Liver (tissue), 9 donors: ENCODE results near the gene TFF1. TPM values are rescaled to one million over a fixed set of nuclear protein-coding genes. Genes with fewer than 3 reads are reported as not detected.

ENCODE experiments used
- DNase-seq: peaks from one replicate; pipeline ENCODE4 v3.0.0-alpha.2; 2017; ENCODE audit warnings: low spot score
- H3K27ac ChIP-seq, 2 donors: one replicate each; pipeline ENCODE4 v1.7.0; 2013; ENCODE audit warnings: inconsistent platforms in 2 of 2, low read length in 2 of 2, control low read depth in 1 of 2, low read depth in 1 of 2, mild to moderate bottlenecking in 1 of 2
- H3K27me3 ChIP-seq, 4 donors: one replicate each; pipeline versions ENCODE4 v1.6.1 to v1.7.0; 2013; ENCODE audit warnings: low read length in 3 of 4, inconsistent platforms in 1 of 4, mild to moderate bottlenecking in 1 of 4, moderate library complexity in 1 of 4; ENCODE audit not compliant: control insufficient read depth in 4 of 4, insufficient read depth in 4 of 4
- H3K36me3 ChIP-seq, 4 donors: one replicate each; pipeline versions ENCODE4 v1.6.1 to v1.7.0; 2013; ENCODE audit warnings: low read length in 3 of 4, mild to moderate bottlenecking in 3 of 4, low read depth in 1 of 4, moderate library complexity in 1 of 4; ENCODE audit not compliant: control insufficient read depth in 4 of 4, insufficient read depth in 3 of 4
- H3K4me1 ChIP-seq, 4 donors: one replicate each; pipeline versions ENCODE4 v1.6.1 to v1.7.0; 2013; ENCODE audit warnings: low read length in 3 of 4, mild to moderate bottlenecking in 3 of 4, moderate library complexity in 1 of 4; ENCODE audit not compliant: control insufficient read depth in 4 of 4, insufficient read depth in 4 of 4
- H3K4me3 ChIP-seq, 3 donors: one replicate each; pipeline versions ENCODE4 v1.6.1 to v1.7.0; 2013; ENCODE audit warnings: low read length in 3 of 3, control low read depth in 1 of 3, low read depth in 1 of 3, mild to moderate bottlenecking in 1 of 3
- H3K9ac ChIP-seq, 2 donors: one replicate each; pipeline ENCODE4 v1.7.0; 2013; ENCODE audit warnings: low read length in 2 of 2, mild to moderate bottlenecking in 2 of 2, moderate library complexity in 2 of 2, control low read depth in 1 of 2, low read depth in 1 of 2
- H3K9me3 ChIP-seq, 4 donors: one replicate each; pipeline versions ENCODE4 v1.6.1 to v1.7.0; 2013; ENCODE audit warnings: low read length in 3 of 4; ENCODE audit not compliant: control insufficient read depth in 4 of 4
- ATF3 ChIP-seq: IDR thresholded peaks from 2 replicates; pipeline ENCODE4 v1.6.1; 2016; ENCODE audit warnings: antibody characterized with exemption
- CTCF ChIP-seq: fragments of 150-350 bp; IDR thresholded peaks from 2 replicates; pipeline ENCODE4 v1.5.1; 2017; ENCODE audit warnings: improper control_type of control experiment, low read depth, low read length; ENCODE audit not compliant: missing input control
- FOXA1 ChIP-seq: IDR thresholded peaks from 2 replicates; pipeline ENCODE4 v1.6.1; 2016; ENCODE audit warnings: antibody characterized with exemption
- FOXA2 ChIP-seq: IDR thresholded peaks from 2 replicates; pipeline ENCODE4 v1.6.1; 2016; ENCODE audit warnings: antibody characterized with exemption
- HNF4A ChIP-seq, 2 donors: conservative IDR thresholded peaks; 2 replicates each; pipeline ENCODE4 v1.6.1; 2016; ENCODE audit warnings: antibody characterized with exemption in 2 of 2, mild to moderate bottlenecking in 2 of 2
- HNF4G ChIP-seq: IDR thresholded peaks from 2 replicates; pipeline ENCODE4 v1.6.1; 2016; ENCODE audit warnings: antibody characterized with exemption
- JUND ChIP-seq, 2 donors: IDR thresholded peaks; 2 replicates each; pipeline ENCODE4 v1.6.1; 2016; ENCODE audit warnings: antibody characterized with exemption in 2 of 2
- MAX ChIP-seq: IDR thresholded peaks from 2 replicates; pipeline ENCODE4 v1.6.1; 2016; ENCODE audit warnings: antibody characterized with exemption
- NR2F2 ChIP-seq: IDR thresholded peaks from 2 replicates; pipeline ENCODE4 v1.6.1; 2016; ENCODE audit warnings: antibody characterized with exemption
- RAD21 ChIP-seq, 2 donors: IDR thresholded peaks; 2 replicates each; pipeline ENCODE4 v1.6.1; 2016; ENCODE audit warnings: antibody characterized with exemption in 2 of 2, mild to moderate bottlenecking in 2 of 2
- SP1 ChIP-seq: IDR thresholded peaks from 2 replicates; pipeline ENCODE4 v1.6.1; 2018; ENCODE audit warnings: antibody characterized with exemption, mild to moderate bottlenecking
- TAF1 ChIP-seq: conservative IDR thresholded peaks from 2 replicates; pipeline ENCODE4 v1.6.1; 2016; ENCODE audit warnings: antibody characterized with exemption, mild to moderate bottlenecking
- YY1 ChIP-seq: IDR thresholded peaks from 2 replicates; pipeline ENCODE4 v1.6.1; 2016; ENCODE audit warnings: antibody characterized with exemption, mild to moderate bottlenecking
- ZBTB33 ChIP-seq: IDR thresholded peaks from 2 replicates; pipeline ENCODE4 v1.6.1; 2016; ENCODE audit warnings: antibody characterized with exemption
- WGBS: extraction: QIAGEN DNeasy Blood & Tissue Kit; methylation state at CpG from one replicate; pipeline ENCODE4 v1.1.7; 2013; 5-methylcytosine and 5-hydroxymethylcytosine counted together
- polyA plus RNA-seq, 2 donors: library from polyadenylated mRNA; stranded (reverse) in 1 of 2; unstranded in 1 of 2; fragments of 200-250 nt in 1 of 2; fragments of >200 nt in 1 of 2; fragmentation: Nextera tagmentation in 1 of 2; extraction: Ambion mirVana in 1 of 2; gene quantifications; one replicate each; pipeline versions ENCODE4 v1.2.1 to v1.2.3, GENCODE V29; 2013 to 2015
- total RNA-seq, 2 donors: library from RNA; depleted of rRNA; stranded (reverse); fragments of >200 nt; gene quantifications; one replicate each; pipeline ENCODE4 v1.2.3, GENCODE V29; 2014
- TF ChIP-seq, protein P1 (sequence below): IDR thresholded peaks from 2 replicates; pipeline ENCODE4 v1.6.1; 2016; ENCODE audit warnings: antibody characterized with exemption, mild to moderate bottlenecking
- donor health status: healthy.
- donor health status: healthy.
- donor health status: healthy.
- donor health status: healthy.
- donor health status: healthy.

Gene TFF1
- total and polyA plus RNA-seq, 4 donors: not detected

GRCh38 chr21:42351626-42352440, 14.5 kb downstream of the TFF1 start:
- Histone ChIP-seq H3K27me3 (peaks cover 0 to 9% (median 0%) of the 10 kb centered on the region in 4 donors), H3K4me1 (no peaks in the 10 kb centered on the region), H3K4me3 (no peak overlapping the region), H3K27ac (no peak overlapping the region), H3K9me3 (peaks cover 0 to 1% (median 0%) of the 10 kb centered on the region in 4 donors), H3K36me3 (no peaks in the 10 kb centered on the region), H3K9ac (no peak overlapping the region)
- WGBS: 76% methylated on average over 11 of the region's 11 CpGs
- TF ChIP-seq FOXA1 (no peak), FOXA2 (no peak), YY1 (no peak), ZBTB33 (no peak), CTCF (no peak), HNF4G (no peak), TAF1 (no peak), MAX (no peak), HNF4A (conservative IDR thresholded peaks at IDR 0.05) (no peak), SP1 (no peak)
- TF ChIP-seq, protein P1, sequence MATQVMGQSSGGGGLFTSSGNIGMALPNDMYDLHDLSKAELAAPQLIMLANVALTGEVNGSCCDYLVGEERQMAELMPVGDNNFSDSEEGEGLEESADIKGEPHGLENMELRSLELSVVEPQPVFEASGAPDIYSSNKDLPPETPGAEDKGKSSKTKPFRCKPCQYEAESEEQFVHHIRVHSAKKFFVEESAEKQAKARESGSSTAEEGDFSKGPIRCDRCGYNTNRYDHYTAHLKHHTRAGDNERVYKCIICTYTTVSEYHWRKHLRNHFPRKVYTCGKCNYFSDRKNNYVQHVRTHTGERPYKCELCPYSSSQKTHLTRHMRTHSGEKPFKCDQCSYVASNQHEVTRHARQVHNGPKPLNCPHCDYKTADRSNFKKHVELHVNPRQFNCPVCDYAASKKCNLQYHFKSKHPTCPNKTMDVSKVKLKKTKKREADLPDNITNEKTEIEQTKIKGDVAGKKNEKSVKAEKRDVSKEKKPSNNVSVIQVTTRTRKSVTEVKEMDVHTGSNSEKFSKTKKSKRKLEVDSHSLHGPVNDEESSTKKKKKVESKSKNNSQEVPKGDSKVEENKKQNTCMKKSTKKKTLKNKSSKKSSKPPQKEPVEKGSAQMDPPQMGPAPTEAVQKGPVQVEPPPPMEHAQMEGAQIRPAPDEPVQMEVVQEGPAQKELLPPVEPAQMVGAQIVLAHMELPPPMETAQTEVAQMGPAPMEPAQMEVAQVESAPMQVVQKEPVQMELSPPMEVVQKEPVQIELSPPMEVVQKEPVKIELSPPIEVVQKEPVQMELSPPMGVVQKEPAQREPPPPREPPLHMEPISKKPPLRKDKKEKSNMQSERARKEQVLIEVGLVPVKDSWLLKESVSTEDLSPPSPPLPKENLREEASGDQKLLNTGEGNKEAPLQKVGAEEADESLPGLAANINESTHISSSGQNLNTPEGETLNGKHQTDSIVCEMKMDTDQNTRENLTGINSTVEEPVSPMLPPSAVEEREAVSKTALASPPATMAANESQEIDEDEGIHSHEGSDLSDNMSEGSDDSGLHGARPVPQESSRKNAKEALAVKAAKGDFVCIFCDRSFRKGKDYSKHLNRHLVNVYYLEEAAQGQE: no peak
- no peak for DNase-seq

- H3K27me3 ChIP-seq: peaks cover 0 to 9% (median 0%) of the 10 kb centered on the region in 4 donors
- 49% methylated on average over 13 of the region's 13 CpGs for WGBS
- DNase-seq: no peak
- TF ChIP-seq ATF3: no peak
- no peak for TF ChIP-seq FOXA1
- TF ChIP-seq NR2F2: no peak
- TF ChIP-seq, protein P1: no peak
- no peak for TF ChIP-seq MAX
- no peak for TF ChIP-seq ZBTB33
- TF ChIP-seq JUND (IDR thresholded peaks at IDR 0.05): no peak
- no peak for TF ChIP-seq RAD21 (IDR thresholded peaks at IDR 0.05)
- H3K27ac ChIP-seq: no peak within 1 kb of the TSS
- no peaks in the 10 kb centered on the region for H3K9me3 ChIP-seq
- no peak within 1 kb of the TSS for H3K9ac ChIP-seq
- H3K36me3 ChIP-seq: no peaks in the 10 kb centered on the region
- H3K4me1 ChIP-seq: no peaks in the 10 kb centered on the region
- H3K4me3 ChIP-seq: no peak within 1 kb of the TSS
Measured at GRCh38 chr21:42350927-42351426, 15.4 kb downstream of the TFF1 start, which contains the start of gene TFF2. Gene TFF2 (minus strand): TSS chr21:42350994. CDS start chr21:42350957, 37 bp downstream.
